Caco-2 (cell line): ENCODE data around the gene NTF3. TPM values are rescaled to one million over a fixed set of nuclear protein-coding genes. Genes with fewer than 3 reads are reported as not detected.

Experiments used
- BruUV-seq: library from RNA; stranded (reverse); fragments of 400-500 nt; replicated peaks from 2 replicates; lab custom pipeline; 2021; lab: Mats Ljungman, UMichigan
- CTCF ChIA-PET: fragments of 300-600 bp; sonication (Branson Sonifier 250); formaldehyde crosslinking; loops from one replicate; lab custom pipeline; 2022; ENCODE audit warnings: antibody characterized with exemption; lab: Charles Lee
- POLR2A ChIA-PET: fragments of 300-600 bp; sonication (Branson Sonifier 250); formaldehyde crosslinking; loops from one replicate; lab custom pipeline; 2022; ENCODE audit warnings: antibody characterized with exemption; lab: Charles Lee
- DNase-seq, 2 experiments: peaks; one replicate each; pipeline versions ENCODE4 v3.0.0 to v3.0.0-alpha.2; 2020 to 2022
- H3K27me3 ChIP-seq: replicated peaks from 2 replicates; pipeline ENCODE4 v1.6.0; 2011; ENCODE audit warnings: low read length; ENCODE audit not compliant: control insufficient read depth, insufficient read depth
- H3K36me3 ChIP-seq: 2 replicates; pipeline ENCODE4 v1.5.1; 2011; ENCODE audit warnings: low read length; ENCODE audit not compliant: control insufficient read depth, insufficient read depth
- H3K4me1 ChIP-seq: fragments of 250-450 bp; sonication (Bioruptor Pico); 2 replicates; pipeline ENCODE4 v1.5.1; 2020; ENCODE audit warnings: mild to moderate bottlenecking
- H3K4me3 ChIP-seq: 2 replicates; pipeline ENCODE4 v1.5.1; 2011; ENCODE audit warnings: low read depth, mild to moderate bottlenecking, control low read depth, low read length
- H3K9me3 ChIP-seq: fragments of 250-450 bp; sonication (Bioruptor Pico); 2 replicates; pipeline ENCODE4 v1.5.1; 2020; ENCODE audit warnings: mild to moderate bottlenecking, moderate library complexity
- H3K27ac Mint-ChIP-seq: one replicate; pipeline ENCODE4 v1.8.0; 2022; ENCODE audit warnings: mixed read lengths; ENCODE audit not compliant: unreplicated experiment
- H3K27me3 Mint-ChIP-seq: one replicate; pipeline ENCODE4 v1.8.0; 2022; ENCODE audit warnings: mixed read lengths; ENCODE audit not compliant: insufficient read depth, unreplicated experiment
- H3K36me3 Mint-ChIP-seq: one replicate; pipeline ENCODE4 v1.8.0; 2022; ENCODE audit warnings: mild to moderate bottlenecking, mixed read lengths; ENCODE audit not compliant: insufficient read depth, unreplicated experiment
- H3K4me1 Mint-ChIP-seq: one replicate; pipeline ENCODE4 v1.8.0; 2022; ENCODE audit warnings: low read depth, mixed read lengths; ENCODE audit not compliant: unreplicated experiment
- H3K4me3 Mint-ChIP-seq: one replicate; pipeline ENCODE4 v1.8.0; 2022; ENCODE audit warnings: mild to moderate bottlenecking, moderate library complexity, mixed read lengths; ENCODE audit not compliant: unreplicated experiment
- H3K9me3 Mint-ChIP-seq: one replicate; pipeline ENCODE4 v1.8.0; 2022; ENCODE audit warnings: mixed read lengths; ENCODE audit not compliant: unreplicated experiment
- CTCF ChIP-seq, 2 experiments: fragments of 200-600 bp in 1 of 2; IDR thresholded peaks; 1 replicate in 1 of 2; 2 replicates in 1 of 2; pipeline versions ENCODE4 v1.5.1 to v1.8.0; 2011 to 2022; ENCODE audit warnings: antibody characterized with exemption in 1 of 2, control low read depth in 1 of 2, inconsistent platforms in 1 of 2, low read depth in 1 of 2, low read length in 1 of 2, mild to moderate bottlenecking in 1 of 2, moderate library complexity in 1 of 2; ENCODE audit not compliant: insufficient read depth in 1 of 2, severe bottlenecking in 1 of 2, unreplicated experiment in 1 of 2
- intact Hi-C: fragments of 100-400 bp; cut with micrococcal nuclease; formaldehyde crosslinking; loops from one replicate; pipeline ENCODE4 v1.10.0; 2022; ENCODE audit not compliant: unreplicated experiment
- total RNA-seq: library from RNA; stranded (reverse); gene quantifications from 2 replicates; pipeline ENCODE4 v1.2.3, GENCODE V29; 2022

Gene NTF3
- total RNA-seq, 1 experiment from 2014 or later: 5.3 TPM

- peaks cover 36% of the 10 kb centered on the region for H3K4me1 ChIP-seq
- no peak for TF ChIP-seq CTCF (IDR thresholded peaks at IDR 0.05; ENCODE audit: insufficient read depth in 1 of 2, low read depth in 1 of 2, low read length in 1 of 2, severe bottlenecking in 1 of 2, unreplicated experiment in 1 of 2)
- Mint-ChIP-seq H3K27ac (peak overlapping the region; percentile 21), H3K4me1 (peaks cover 21% of the 10 kb centered on the region), H3K9me3 (peaks cover 15% of the 10 kb centered on the region), H3K27me3 (no peaks in the 10 kb centered on the region), H3K4me3 (no peak overlapping the region), H3K36me3 (no peaks in the 10 kb centered on the region)
- intact Hi-C loops: loop anchor here (2.0 to 10.0 kb wide), 3 partner anchors 45 to 187 kb away; no protein-coding TSS in a partner anchor
- H3K36me3 ChIP-seq: no peaks in the 10 kb centered on the region
- POLR2A ChIA-PET: no interaction called here
- no peak overlapping the region for H3K4me3 ChIP-seq
- CTCF ChIA-PET: no interaction called here
- no peaks in the 10 kb centered on the region for H3K9me3 ChIP-seq
- BruUV-seq: no TSS peak
- peak; percentile 63 to 76 for DNase-seq
- no peaks in the 10 kb centered on the region for H3K27me3 ChIP-seq
Measured at GRCh38 chr12:5390174-5390799, 41.6 kb upstream of the NTF3 start.

GRCh38 chr12:5391653-5392052, 40.3 kb upstream of the NTF3 start:
- Histone ChIP-seq H3K4me1 (peaks cover 36% of the 10 kb centered on the region), H3K9me3 (no peaks in the 10 kb centered on the region), H3K4me3 (no peak overlapping the region), H3K36me3 (no peaks in the 10 kb centered on the region), H3K27me3 (no peaks in the 10 kb centered on the region)
- Mint-ChIP-seq H3K36me3 (no peaks in the 10 kb centered on the region), H3K9me3 (peaks cover 8% of the 10 kb centered on the region), H3K4me3 (peak overlapping the region; percentile 32), H3K4me1 (peaks cover 21% of the 10 kb centered on the region), H3K27ac (peak overlapping the region; percentile 65), H3K27me3 (no peaks in the 10 kb centered on the region)
- peak; percentile 81 to 84 for DNase-seq
- no peak for TF ChIP-seq CTCF (IDR thresholded peaks at IDR 0.05; ENCODE audit: insufficient read depth in 1 of 2, low read depth in 1 of 2, low read length in 1 of 2, severe bottlenecking in 1 of 2, unreplicated experiment in 1 of 2)
- ChIA-PET POLR2A (interaction anchor here (0.6 to 1.2 kb wide), 4 partner anchors 9 to 192 kb away, joined by 3 to 5 read pairs (median 4); no protein-coding TSS in a partner anchor), CTCF (interaction anchor here (0.6 to 0.9 kb wide), 2 partner anchors 37 to 164 kb away, joined by 3 to 5 read pairs; no protein-coding TSS in a partner anchor)
- intact Hi-C loops: loop anchor here (1.0 to 10.0 kb wide), 4 partner anchors 37 to 189 kb away; no protein-coding TSS in a partner anchor
- BruUV-seq: no TSS peak

GRCh38 chr12:5392961-5393360, 38.9 kb upstream of the NTF3 start:
- Mint-ChIP-seq H3K27ac (peak overlapping the region; percentile 3), H3K27me3 (no peaks in the 10 kb centered on the region)

More at GRCh38 chr12:5392961-5393360, 38.9 kb upstream of the NTF3 start:
- no peaks in the 10 kb centered on the region for H3K36me3 Mint-ChIP-seq
- Histone ChIP-seq H3K4me1 (peaks cover 36% of the 10 kb centered on the region), H3K9me3 (no peaks in the 10 kb centered on the region), H3K27me3 (no peaks in the 10 kb centered on the region), H3K36me3 (no peaks in the 10 kb centered on the region), H3K4me3 (no peak overlapping the region)
- no peaks in the 10 kb centered on the region for H3K9me3 Mint-ChIP-seq
- ChIA-PET CTCF (no interaction called here), POLR2A (no interaction called here)
- intact Hi-C loops: loop anchor here (5.0 to 10.0 kb wide), 2 partner anchors 48 to 86 kb away; no protein-coding TSS in a partner anchor
- no peak for DNase-seq
- no peak overlapping the region for H3K4me3 Mint-ChIP-seq
- no TSS peak for BruUV-seq
- TF ChIP-seq CTCF (IDR thresholded peaks at IDR 0.05; ENCODE audit: insufficient read depth in 1 of 2, low read depth in 1 of 2, low read length in 1 of 2, severe bottlenecking in 1 of 2, unreplicated experiment in 1 of 2): no peak
- peaks cover 21% of the 10 kb centered on the region for H3K4me1 Mint-ChIP-seq
